Neutrophil (primary cell): ENCODE measurements around the gene SEZ6L2.
"Not testable (repeated sequence)": the region's sequence is repeated elsewhere in the genome, so short reads cannot be mapped to it uniquely, and the experiment has no call there.

Experiments
- H3K27ac ChIP-seq: fragments of 200-600 bp; sonication (generic); 2 replicates; pipeline ENCODE4 v1.5.1; 2016; ENCODE audit warnings: mild to moderate bottlenecking, moderate library complexity
- H3K27me3 ChIP-seq: fragments of 200-600 bp; sonication (generic); 2 replicates; pipeline ENCODE4 v1.6.0; 2016; ENCODE audit warnings: mild to moderate bottlenecking
- H3K36me3 ChIP-seq: fragments of 200-600 bp; sonication (generic); 2 replicates; pipeline ENCODE4 v1.5.1; 2017
- H3K4me1 ChIP-seq, 2 experiments: fragments of 200-600 bp in 1 of 2; sonication (generic) in 1 of 2; 1 replicate in 1 of 2; 2 replicates in 1 of 2; pipeline versions ENCODE4 v1.5.1 to v1.6.1; 2013 to 2016; ENCODE audit warnings: low read depth in 1 of 2, low read length in 1 of 2, mild to moderate bottlenecking in 1 of 2, moderate library complexity in 1 of 2; ENCODE audit not compliant: control insufficient read depth in 1 of 2, insufficient read depth in 1 of 2
- H3K4me3 ChIP-seq, 2 experiments: fragments of 200-600 bp in 1 of 2; sonication (generic) in 1 of 2; 1 replicate in 1 of 2; 2 replicates in 1 of 2; pipeline ENCODE4 v1.5.1; 2013 to 2016; ENCODE audit warnings: low read depth in 1 of 2, low read length in 1 of 2, mild to moderate bottlenecking in 1 of 2, moderate library complexity in 1 of 2
- H3K9me3 ChIP-seq: fragments of 200-600 bp; sonication (generic); 2 replicates; pipeline ENCODE4 v1.5.1; 2016
- TF ChIP-seq, protein P1 (sequence below): fragments of 200-600 bp; sonication (generic); IDR thresholded peaks from 2 replicates; pipeline ENCODE4 v1.5.1; 2016; ENCODE audit warnings: antibody characterized with exemption

The SEZ6L2 gene

DNA sequence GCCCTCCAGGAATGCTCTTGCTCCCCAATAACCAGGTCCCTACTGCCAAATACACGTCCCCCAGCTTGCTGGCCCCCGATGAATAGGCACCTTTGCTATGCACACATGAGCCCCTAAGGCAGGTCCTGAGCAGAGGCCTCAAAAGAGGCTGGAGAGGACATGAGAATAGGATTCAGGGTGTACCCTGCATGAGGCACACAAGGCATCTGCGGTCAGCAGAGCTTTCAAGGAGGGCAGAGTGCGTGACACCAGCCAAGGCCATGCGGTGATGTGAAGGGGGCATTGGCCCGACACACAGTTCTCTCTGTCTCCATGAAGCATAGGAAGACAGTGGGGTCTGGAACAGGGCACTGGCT is 6.9 kb downstream of the SEZ6L2 start:
- Histone ChIP-seq H3K4me1 (peaks cover 0 to 8% of the 10 kb centered on the region in 2 experiments), H3K9me3 (no peaks in the 10 kb centered on the region), H3K36me3 (no peaks in the 10 kb centered on the region), H3K4me3 (no peak overlapping the region), H3K27me3 (peaks cover 22% of the 10 kb centered on the region), H3K27ac (no peak overlapping the region)
- TF ChIP-seq, protein P1, sequence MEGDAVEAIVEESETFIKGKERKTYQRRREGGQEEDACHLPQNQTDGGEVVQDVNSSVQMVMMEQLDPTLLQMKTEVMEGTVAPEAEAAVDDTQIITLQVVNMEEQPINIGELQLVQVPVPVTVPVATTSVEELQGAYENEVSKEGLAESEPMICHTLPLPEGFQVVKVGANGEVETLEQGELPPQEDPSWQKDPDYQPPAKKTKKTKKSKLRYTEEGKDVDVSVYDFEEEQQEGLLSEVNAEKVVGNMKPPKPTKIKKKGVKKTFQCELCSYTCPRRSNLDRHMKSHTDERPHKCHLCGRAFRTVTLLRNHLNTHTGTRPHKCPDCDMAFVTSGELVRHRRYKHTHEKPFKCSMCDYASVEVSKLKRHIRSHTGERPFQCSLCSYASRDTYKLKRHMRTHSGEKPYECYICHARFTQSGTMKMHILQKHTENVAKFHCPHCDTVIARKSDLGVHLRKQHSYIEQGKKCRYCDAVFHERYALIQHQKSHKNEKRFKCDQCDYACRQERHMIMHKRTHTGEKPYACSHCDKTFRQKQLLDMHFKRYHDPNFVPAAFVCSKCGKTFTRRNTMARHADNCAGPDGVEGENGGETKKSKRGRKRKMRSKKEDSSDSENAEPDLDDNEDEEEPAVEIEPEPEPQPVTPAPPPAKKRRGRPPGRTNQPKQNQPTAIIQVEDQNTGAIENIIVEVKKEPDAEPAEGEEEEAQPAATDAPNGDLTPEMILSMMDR: no peak

DNA sequence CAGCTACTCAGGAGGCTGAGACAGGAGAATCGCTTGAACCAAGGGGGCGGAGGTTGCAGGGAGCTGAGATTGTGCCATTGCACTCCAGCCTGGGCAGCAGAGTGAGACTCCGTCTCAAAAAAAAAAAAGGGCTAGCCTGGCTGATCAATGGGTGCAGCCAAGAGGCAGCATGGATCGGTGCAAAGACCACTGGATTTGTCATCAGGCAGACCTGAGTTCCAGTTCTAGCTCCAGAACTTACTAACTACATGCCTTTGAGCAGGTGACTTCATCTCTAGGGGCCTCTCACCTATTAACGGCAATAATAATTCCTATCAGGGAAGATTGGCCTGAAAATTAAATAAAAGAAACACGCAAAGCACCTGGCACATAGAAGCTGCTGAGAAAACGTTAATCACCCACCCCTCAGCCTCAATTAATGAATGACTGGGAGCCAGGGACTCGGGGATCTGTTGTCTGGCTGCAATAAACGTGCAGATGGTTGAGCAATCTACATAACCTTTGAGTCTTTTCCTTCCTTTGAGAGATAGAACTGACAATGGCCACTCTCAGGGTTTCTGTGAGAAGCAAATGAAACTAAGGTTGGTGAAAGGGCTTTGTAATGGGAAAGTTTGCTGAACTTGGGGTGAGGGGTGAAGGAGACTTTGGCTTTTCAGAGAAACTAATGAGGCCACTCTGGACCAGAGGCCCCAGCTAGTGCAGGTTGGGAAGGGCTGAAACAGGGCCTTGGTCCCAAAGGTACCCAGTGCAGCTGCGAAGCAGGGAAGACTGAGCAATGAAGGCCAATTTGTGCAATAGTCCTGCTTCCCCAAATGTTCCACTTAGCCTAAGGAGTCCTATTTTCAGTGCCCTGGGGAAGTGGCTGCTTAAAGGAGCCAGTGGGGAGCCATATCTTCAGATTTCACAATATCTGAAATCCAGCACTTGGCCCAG is 7.6 kb downstream of the SEZ6L2 start:
- peaks cover 0 to 8% of the 10 kb centered on the region in 2 experiments for H3K4me1 ChIP-seq
- H3K4me3 ChIP-seq: no peak overlapping the region
- peaks cover 15% of the 10 kb centered on the region for H3K27me3 ChIP-seq
- TF ChIP-seq, protein P1: no peak
- no peaks in the 10 kb centered on the region for H3K36me3 ChIP-seq
- no peaks in the 10 kb centered on the region for H3K9me3 ChIP-seq
- no peak overlapping the region for H3K27ac ChIP-seq

DNA sequence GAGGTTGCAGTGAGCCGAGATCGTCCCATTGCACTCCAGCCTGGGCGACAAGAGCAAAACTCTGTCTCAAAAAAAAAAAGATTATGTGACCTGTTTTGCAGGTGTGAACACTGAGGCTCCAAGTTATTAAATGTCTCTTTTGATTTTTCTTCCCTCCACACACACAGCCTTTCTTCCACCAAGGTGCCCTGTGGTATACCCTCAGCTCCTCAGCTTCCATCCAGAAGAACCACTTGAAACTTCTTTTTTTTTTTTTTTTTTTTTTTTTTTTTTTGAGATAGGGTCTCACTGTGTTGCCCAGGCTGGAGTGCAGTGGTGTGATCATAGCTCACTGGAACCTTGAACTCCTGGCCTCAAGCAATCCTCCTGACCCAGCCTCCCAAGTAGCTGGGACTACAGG is 10.0 kb downstream of the SEZ6L2 start:
- H3K36me3 ChIP-seq, H3K27me3 ChIP-seq, H3K4me3 ChIP-seq, H3K9me3 ChIP-seq, H3K27ac ChIP-seq, H3K4me1 ChIP-seq: not testable (repeated sequence)

DNA sequence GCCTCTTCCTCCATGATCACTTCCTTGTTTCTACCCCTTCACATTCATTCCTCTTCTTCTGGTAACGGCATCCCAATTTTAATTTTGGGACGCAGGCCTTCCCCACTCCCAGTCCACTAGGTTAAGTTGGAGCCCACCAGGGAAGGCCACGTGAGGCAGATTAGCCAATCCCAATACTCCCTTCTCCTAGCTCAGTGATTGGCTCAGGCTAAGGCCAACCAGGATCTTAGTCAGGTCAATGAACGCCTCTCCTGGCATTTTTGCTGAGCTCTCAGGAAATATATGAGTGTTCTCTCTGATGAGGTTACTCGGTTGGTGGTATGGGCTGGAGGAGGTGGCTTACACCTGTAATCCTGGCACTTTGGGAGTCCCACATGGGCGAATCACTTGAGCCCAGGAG is 15.4 kb downstream of the SEZ6L2 start:
- Histone ChIP-seq H3K9me3 (no peaks in the 10 kb centered on the region), H3K4me3 (no peak overlapping the region), H3K27me3 (peaks cover 8% of the 10 kb centered on the region), H3K27ac (no peak overlapping the region), H3K4me1 (no peaks in the 10 kb centered on the region), H3K36me3 (no peaks in the 10 kb centered on the region)
- TF ChIP-seq, protein P1: no peak

DNA sequence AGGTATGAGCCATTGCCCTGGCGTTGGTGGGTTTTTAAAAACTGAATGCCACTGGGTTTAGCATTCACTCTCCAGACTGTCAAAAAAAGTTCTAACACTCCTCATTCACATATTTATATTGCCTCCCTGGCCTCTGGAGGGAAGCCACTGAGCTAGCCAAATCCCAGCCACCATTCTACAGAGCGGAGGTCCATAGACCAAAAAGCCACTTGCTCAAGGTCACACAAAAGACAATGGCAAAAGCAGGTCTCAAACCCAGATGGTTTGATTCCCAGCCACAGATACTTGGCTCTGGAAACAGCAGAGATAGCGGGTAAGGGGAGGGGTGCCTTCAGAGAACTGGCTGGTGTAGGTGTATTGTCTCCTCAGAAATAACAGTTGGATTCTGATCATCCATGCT is 18.3 kb downstream of the SEZ6L2 start:
- Histone ChIP-seq H3K4me3 (no peak overlapping the region), H3K27ac (no peak overlapping the region), H3K27me3 (peaks cover 36% of the 10 kb centered on the region), H3K36me3 (no peaks in the 10 kb centered on the region), H3K9me3 (no peaks in the 10 kb centered on the region), H3K4me1 (peaks cover 9 to 14% of the 10 kb centered on the region in 2 experiments)
- TF ChIP-seq, protein P1: no peak

DNA sequence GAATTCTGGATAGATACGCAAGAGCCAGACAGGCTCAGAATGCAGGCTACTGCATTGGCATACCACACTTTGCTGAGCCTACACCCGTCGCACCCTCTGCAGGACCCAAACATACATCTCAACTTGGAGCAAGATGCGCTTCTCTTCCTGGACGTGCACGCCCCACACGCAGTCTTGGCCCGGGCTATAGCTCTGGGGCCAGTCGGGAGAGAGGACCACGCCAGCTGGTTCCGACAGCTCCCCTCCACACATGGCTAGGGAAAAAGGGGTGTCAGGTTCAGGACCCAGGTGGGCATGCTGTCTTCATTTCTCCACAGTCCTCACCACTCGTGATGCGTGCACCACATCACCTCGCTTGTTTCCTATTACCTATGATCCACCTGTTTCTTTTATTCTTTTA is 21.2 kb downstream of the SEZ6L2 start:
- Histone ChIP-seq H3K9me3 (no peaks in the 10 kb centered on the region), H3K27ac (no peak overlapping the region), H3K4me3 (no peak overlapping the region), H3K4me1 (peaks cover 9 to 14% of the 10 kb centered on the region in 2 experiments), H3K27me3 (peaks cover 51% of the 10 kb centered on the region), H3K36me3 (no peaks in the 10 kb centered on the region)
- TF ChIP-seq, protein P1: no peak
